Measurements from ENCODE around the gene MKNK1. TPM values are rescaled to one million over a fixed set of nuclear protein-coding genes. Genes with fewer than 3 reads are reported as not detected.

Gene MKNK1
- total and polyA plus RNA-seq, 4 donors = 29.4 to 83.5 (median 62.8) TPM

DNA sequence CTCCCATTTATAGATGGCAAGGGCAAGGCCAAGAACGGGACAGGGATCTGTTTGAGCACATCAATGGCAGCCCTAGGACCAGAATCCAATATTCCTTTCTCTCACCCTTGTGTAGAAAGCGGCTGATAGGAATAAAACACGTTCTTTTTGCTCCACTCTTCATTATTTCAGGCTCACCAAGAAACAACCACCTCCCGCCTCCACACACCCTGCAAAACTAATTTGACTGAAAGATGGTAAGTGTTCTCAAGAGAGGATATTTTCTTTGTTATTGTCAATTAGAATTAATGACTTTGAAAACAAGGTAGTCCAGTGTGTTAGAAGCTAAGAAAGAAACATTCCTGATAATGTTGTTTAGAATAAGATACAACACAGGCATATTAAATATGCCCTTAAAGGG lies 40.7 kb downstream of the MKNK1 start:
- Histone ChIP-seq H3K27ac (ENCODE audit: low read depth in 1 of 2, low read length in 1 of 2) (no peak overlapping the region), H3K27me3 (ENCODE audit: control insufficient read depth in 3 of 3, insufficient read depth in 3 of 3, low read length in 2 of 3) (no peaks in the 10 kb centered on the region), H3K36me3 (ENCODE audit: control insufficient read depth in 4 of 4, insufficient read depth in 4 of 4, low read length in 4 of 4) (peaks cover 17 to 52% (median 20%) of the 10 kb centered on the region in 4 donors), H3K4me1 (ENCODE audit: control insufficient read depth in 5 of 5, insufficient read depth in 5 of 5, low read length in 5 of 5) (no peaks in the 10 kb centered on the region), H3K9me3 (ENCODE audit: control insufficient read depth in 4 of 4, insufficient read depth in 3 of 4, low read length in 3 of 4) (no peaks in the 10 kb centered on the region), H3K4me3 (no peak overlapping the region), H3K9ac (ENCODE audit: insufficient read depth in 1 of 2, low read length in 2 of 2) (no peak overlapping the region)
- DNase-seq = no peak
- TF ChIP-seq, protein P1, sequence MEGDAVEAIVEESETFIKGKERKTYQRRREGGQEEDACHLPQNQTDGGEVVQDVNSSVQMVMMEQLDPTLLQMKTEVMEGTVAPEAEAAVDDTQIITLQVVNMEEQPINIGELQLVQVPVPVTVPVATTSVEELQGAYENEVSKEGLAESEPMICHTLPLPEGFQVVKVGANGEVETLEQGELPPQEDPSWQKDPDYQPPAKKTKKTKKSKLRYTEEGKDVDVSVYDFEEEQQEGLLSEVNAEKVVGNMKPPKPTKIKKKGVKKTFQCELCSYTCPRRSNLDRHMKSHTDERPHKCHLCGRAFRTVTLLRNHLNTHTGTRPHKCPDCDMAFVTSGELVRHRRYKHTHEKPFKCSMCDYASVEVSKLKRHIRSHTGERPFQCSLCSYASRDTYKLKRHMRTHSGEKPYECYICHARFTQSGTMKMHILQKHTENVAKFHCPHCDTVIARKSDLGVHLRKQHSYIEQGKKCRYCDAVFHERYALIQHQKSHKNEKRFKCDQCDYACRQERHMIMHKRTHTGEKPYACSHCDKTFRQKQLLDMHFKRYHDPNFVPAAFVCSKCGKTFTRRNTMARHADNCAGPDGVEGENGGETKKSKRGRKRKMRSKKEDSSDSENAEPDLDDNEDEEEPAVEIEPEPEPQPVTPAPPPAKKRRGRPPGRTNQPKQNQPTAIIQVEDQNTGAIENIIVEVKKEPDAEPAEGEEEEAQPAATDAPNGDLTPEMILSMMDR (IDR thresholded peaks at IDR 0.05; ENCODE audit: control extremely low read depth, extremely low read depth) = no peak
- 92 to 95% methylated on average over 4 of the region's 4 CpGs for WGBS, 2 donors
- no peak for ATAC-seq (ENCODE audit: insufficient read depth, low FRiP score)

- no peaks in the 10 kb centered on the region for H3K27me3 ChIP-seq (ENCODE audit: control insufficient read depth in 3 of 3, insufficient read depth in 3 of 3, low read length in 2 of 3)
- DNase-seq (no peak), ATAC-seq (ENCODE audit: insufficient read depth, low FRiP score) (no peak)
- no peak overlapping the region for H3K27ac ChIP-seq (ENCODE audit: low read depth in 1 of 2, low read length in 1 of 2)
- H3K9ac ChIP-seq (ENCODE audit: insufficient read depth in 1 of 2, low read length in 2 of 2) = no peak overlapping the region
- peaks cover 14 to 54% (median 19%) of the 10 kb centered on the region in 4 donors for H3K36me3 ChIP-seq (ENCODE audit: control insufficient read depth in 4 of 4, insufficient read depth in 4 of 4, low read length in 4 of 4)
- TF ChIP-seq, protein P1 (IDR thresholded peaks at IDR 0.05; ENCODE audit: control extremely low read depth, extremely low read depth) = no peak
- no peak overlapping the region for H3K4me3 ChIP-seq
- peaks cover 0 to 2% (median 0%) of the 10 kb centered on the region in 5 donors for H3K4me1 ChIP-seq (ENCODE audit: control insufficient read depth in 5 of 5, insufficient read depth in 5 of 5, low read length in 5 of 5)
- WGBS, 2 donors = 95 to 98% methylated on average over 15 of the region's 15 CpGs
- H3K9me3 ChIP-seq (ENCODE audit: control insufficient read depth in 4 of 4, insufficient read depth in 3 of 4, low read length in 3 of 4) = no peaks in the 10 kb centered on the region
Observed at GRCh38 chr1:46562498-46562897, 41.6 kb downstream of the MKNK1 start.

GRCh38 chr1:46558966-46559365 lies 45.1 kb downstream of the MKNK1 start:
- Histone ChIP-seq H3K9ac (ENCODE audit: insufficient read depth in 1 of 2, low read length in 2 of 2) (no peak overlapping the region), H3K9me3 (ENCODE audit: control insufficient read depth in 4 of 4, insufficient read depth in 3 of 4, low read length in 3 of 4) (no peaks in the 10 kb centered on the region), H3K27me3 (ENCODE audit: control insufficient read depth in 3 of 3, insufficient read depth in 3 of 3, low read length in 2 of 3) (no peaks in the 10 kb centered on the region), H3K36me3 (ENCODE audit: control insufficient read depth in 4 of 4, insufficient read depth in 4 of 4, low read length in 4 of 4) (peaks cover 7 to 38% (median 11%) of the 10 kb centered on the region in 4 donors), H3K4me1 (ENCODE audit: control insufficient read depth in 5 of 5, insufficient read depth in 5 of 5, low read length in 5 of 5) (peaks cover 0 to 2% (median 0%) of the 10 kb centered on the region in 5 donors), H3K4me3 (no peak overlapping the region), H3K27ac (ENCODE audit: low read depth in 1 of 2, low read length in 1 of 2) (no peak overlapping the region)
- WGBS, 2 donors = 93 to 96% methylated on average over 8 of the region's 8 CpGs
- ATAC-seq (ENCODE audit: insufficient read depth, low FRiP score) (no peak), DNase-seq (no peak)
- TF ChIP-seq, protein P1 (IDR thresholded peaks at IDR 0.05; ENCODE audit: control extremely low read depth, extremely low read depth) = no peak
